ENCODE data around the gene BDNF. TPM values are rescaled to one million over a fixed set of nuclear protein-coding genes. Genes with fewer than 3 reads are reported as not detected.

Gene BDNF
- total and polyA plus RNA-seq, 4 donors: 0.38 to 1.6 (median 1.4) TPM

DNA sequence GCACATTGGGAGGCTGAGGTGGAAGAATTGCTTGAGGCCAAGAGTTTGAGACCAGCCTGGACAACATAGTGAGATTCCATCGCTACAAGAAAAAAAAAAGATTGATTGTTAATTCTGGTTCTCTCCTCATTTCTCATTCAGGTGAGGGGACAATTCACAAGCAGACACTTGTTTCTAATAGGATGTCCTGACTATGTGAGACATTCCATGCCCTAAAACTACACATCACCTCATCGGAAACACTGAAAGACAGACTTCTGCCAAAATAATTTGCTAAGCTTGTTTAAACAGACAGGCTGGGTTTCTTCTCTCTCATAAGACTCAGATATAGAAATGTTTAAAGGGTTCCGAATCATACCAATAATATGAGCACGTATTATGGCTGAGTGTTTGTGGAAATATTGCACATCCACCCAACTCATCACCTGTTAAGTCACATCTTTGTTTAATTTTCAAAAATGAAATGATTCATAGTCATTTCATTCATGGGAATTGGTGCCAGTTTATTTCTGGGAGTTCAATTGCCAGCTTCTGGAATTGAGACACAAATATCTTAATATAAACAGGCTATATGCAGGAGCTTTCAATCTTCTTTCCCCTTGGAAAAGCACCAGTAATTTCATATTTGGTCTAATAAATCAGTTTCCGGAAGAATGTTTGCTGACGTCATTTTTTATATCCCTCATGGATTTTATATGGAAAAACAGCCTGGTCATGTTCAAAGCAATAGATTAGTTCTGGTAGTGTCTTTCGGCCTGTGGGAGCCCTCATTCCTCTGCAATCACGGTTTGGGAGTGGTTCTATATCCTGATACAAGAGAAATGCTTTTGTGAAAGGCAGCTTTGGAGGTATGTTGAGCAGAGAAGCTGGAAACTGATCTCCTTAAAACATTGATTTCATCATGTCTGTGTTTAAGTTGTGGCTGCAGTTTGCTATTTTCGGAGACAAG lies 87.0 kb downstream of the BDNF start:
- Histone ChIP-seq H3K27me3 (ENCODE audit: control insufficient read depth in 3 of 3, insufficient read depth in 3 of 3, low read length in 2 of 3) (no peaks in the 10 kb centered on the region), H3K27ac (ENCODE audit: low read depth in 1 of 2, low read length in 1 of 2) (no peak overlapping the region), H3K4me1 (ENCODE audit: control insufficient read depth in 5 of 5, insufficient read depth in 5 of 5, low read length in 5 of 5) (no peaks in the 10 kb centered on the region), H3K9ac (ENCODE audit: insufficient read depth in 1 of 2, low read length in 2 of 2) (no peak overlapping the region), H3K4me3 (no peak overlapping the region), H3K9me3 (ENCODE audit: control insufficient read depth in 4 of 4, insufficient read depth in 3 of 4, low read length in 3 of 4) (no peaks in the 10 kb centered on the region), H3K36me3 (ENCODE audit: control insufficient read depth in 4 of 4, insufficient read depth in 4 of 4, low read length in 4 of 4) (no peaks in the 10 kb centered on the region)
- ATAC-seq (ENCODE audit: insufficient read depth, low FRiP score) (no peak), DNase-seq (peak in 2 of 3 donors; percentile 1 to 2)
- 86 to 90% methylated on average over 9 of the region's 9 CpGs for WGBS, 2 donors
- no peak for TF ChIP-seq CTCF (IDR thresholded peaks at IDR 0.05; ENCODE audit: control extremely low read depth, extremely low read depth)

GRCh38 chr11:27611947-27612455 lies 88.3 kb downstream of the BDNF start:
- no peak for ATAC-seq (ENCODE audit: insufficient read depth, low FRiP score)
- no peak for TF ChIP-seq CTCF (IDR thresholded peaks at IDR 0.05; ENCODE audit: control extremely low read depth, extremely low read depth)
- WGBS, 2 donors: 90 to 91% methylated on average over 3 of the region's 3 CpGs

GRCh38 chr11:27611390-27611789 lies 88.9 kb downstream of the BDNF start:
- Histone ChIP-seq H3K4me1 (ENCODE audit: control insufficient read depth in 5 of 5, insufficient read depth in 5 of 5, low read length in 5 of 5) (no peaks in the 10 kb centered on the region), H3K9ac (ENCODE audit: insufficient read depth in 1 of 2, low read length in 2 of 2) (no peak overlapping the region), H3K36me3 (ENCODE audit: control insufficient read depth in 4 of 4, insufficient read depth in 4 of 4, low read length in 4 of 4) (no peaks in the 10 kb centered on the region), H3K9me3 (ENCODE audit: control insufficient read depth in 4 of 4, insufficient read depth in 3 of 4, low read length in 3 of 4) (no peaks in the 10 kb centered on the region), H3K4me3 (no peak overlapping the region), H3K27ac (ENCODE audit: low read depth in 1 of 2, low read length in 1 of 2) (no peak overlapping the region), H3K27me3 (ENCODE audit: control insufficient read depth in 3 of 3, insufficient read depth in 3 of 3, low read length in 2 of 3) (no peaks in the 10 kb centered on the region)
- ATAC-seq (ENCODE audit: insufficient read depth, low FRiP score): no peak
- TF ChIP-seq CTCF (IDR thresholded peaks at IDR 0.05; ENCODE audit: control extremely low read depth, extremely low read depth): no peak
- DNase-seq: no peak
- WGBS, 2 donors: 75 to 88% methylated on average over 1 of the region's 1 CpG

More at GRCh38 chr11:27611947-27612455, 88.3 kb downstream of the BDNF start:
- Histone ChIP-seq H3K4me1 (ENCODE audit: control insufficient read depth in 5 of 5, insufficient read depth in 5 of 5, low read length in 5 of 5) (no peaks in the 10 kb centered on the region), H3K4me3 (no peak overlapping the region), H3K9ac (ENCODE audit: insufficient read depth in 1 of 2, low read length in 2 of 2) (no peak overlapping the region), H3K36me3 (ENCODE audit: control insufficient read depth in 4 of 4, insufficient read depth in 4 of 4, low read length in 4 of 4) (no peaks in the 10 kb centered on the region), H3K27me3 (ENCODE audit: control insufficient read depth in 3 of 3, insufficient read depth in 3 of 3, low read length in 2 of 3) (no peaks in the 10 kb centered on the region), H3K27ac (ENCODE audit: low read depth in 1 of 2, low read length in 1 of 2) (no peak overlapping the region), H3K9me3 (ENCODE audit: control insufficient read depth in 4 of 4, insufficient read depth in 3 of 4, low read length in 3 of 4) (no peaks in the 10 kb centered on the region)
- no peak for DNase-seq
